Measurements from ENCODE around the gene DHRS7. TPM values are rescaled to one million over a fixed set of nuclear protein-coding genes. Genes with fewer than 3 reads are reported as not detected.

DHRS7 gene
- total and polyA plus RNA-seq, 10 of the 15 experiments (the other 5 are each of a cell fraction or from before 2014, with no cell fraction given) = 55.0 to 99.8 (median 62.2) TPM

DNA sequence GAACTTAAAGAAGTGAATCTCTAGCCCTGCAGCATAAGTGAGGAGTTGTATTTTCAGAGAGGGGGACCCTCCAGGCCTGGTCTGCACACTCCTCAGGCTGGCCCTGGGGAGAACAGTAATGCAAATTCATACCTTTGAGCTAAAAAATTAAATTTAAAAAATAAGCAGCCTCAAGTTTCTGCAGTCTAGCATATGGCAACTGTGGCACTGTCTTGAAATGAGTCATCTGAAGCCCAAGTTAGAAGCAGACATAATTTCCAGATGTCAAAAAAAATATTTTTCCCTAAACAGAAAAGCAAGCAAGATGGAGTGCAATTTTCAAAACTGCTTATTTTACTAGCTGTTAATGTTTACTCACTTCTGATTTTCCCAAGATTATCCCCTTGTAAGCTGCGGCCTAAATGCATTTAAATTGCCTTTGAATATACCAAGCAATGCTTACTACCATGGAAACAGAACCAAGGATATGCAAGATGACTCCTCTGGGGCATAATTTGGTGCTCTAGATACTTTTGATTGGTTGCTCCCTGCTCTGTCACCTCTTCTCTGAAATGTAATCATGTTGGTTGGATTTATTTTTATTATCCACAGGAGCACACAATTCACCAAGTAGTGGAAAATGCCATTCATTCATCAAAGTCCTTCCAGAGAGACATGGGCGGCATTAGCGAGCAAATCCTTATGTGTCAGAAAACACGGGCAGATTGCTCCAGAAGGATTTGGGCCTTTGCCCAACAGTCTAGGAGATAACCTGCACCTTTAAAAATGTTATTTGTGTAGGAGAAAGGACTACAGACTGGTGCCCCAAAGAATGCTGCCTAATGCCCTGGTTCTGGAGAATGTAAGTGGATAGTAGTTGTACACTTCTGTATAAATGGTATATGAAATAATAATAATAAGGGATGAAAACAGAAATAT, 25.0 kb upstream of the DHRS7 start (continued):
- TF ChIP-seq, protein P1, sequence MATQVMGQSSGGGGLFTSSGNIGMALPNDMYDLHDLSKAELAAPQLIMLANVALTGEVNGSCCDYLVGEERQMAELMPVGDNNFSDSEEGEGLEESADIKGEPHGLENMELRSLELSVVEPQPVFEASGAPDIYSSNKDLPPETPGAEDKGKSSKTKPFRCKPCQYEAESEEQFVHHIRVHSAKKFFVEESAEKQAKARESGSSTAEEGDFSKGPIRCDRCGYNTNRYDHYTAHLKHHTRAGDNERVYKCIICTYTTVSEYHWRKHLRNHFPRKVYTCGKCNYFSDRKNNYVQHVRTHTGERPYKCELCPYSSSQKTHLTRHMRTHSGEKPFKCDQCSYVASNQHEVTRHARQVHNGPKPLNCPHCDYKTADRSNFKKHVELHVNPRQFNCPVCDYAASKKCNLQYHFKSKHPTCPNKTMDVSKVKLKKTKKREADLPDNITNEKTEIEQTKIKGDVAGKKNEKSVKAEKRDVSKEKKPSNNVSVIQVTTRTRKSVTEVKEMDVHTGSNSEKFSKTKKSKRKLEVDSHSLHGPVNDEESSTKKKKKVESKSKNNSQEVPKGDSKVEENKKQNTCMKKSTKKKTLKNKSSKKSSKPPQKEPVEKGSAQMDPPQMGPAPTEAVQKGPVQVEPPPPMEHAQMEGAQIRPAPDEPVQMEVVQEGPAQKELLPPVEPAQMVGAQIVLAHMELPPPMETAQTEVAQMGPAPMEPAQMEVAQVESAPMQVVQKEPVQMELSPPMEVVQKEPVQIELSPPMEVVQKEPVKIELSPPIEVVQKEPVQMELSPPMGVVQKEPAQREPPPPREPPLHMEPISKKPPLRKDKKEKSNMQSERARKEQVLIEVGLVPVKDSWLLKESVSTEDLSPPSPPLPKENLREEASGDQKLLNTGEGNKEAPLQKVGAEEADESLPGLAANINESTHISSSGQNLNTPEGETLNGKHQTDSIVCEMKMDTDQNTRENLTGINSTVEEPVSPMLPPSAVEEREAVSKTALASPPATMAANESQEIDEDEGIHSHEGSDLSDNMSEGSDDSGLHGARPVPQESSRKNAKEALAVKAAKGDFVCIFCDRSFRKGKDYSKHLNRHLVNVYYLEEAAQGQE (IDR thresholded peaks at IDR 0.05; ENCODE audit: low read depth, low read length) = no peak
- TF ChIP-seq RUNX3 (IDR thresholded peaks at IDR 0.05; ENCODE audit: low read length) (peak; percentile 7; the same call in 1 of the 2 replicates), BRCA1 (IDR thresholded peaks at IDR 0.05; ENCODE audit: low read depth, low read length) (no peak), TCF3 (IDR thresholded peaks at IDR 0.05; ENCODE audit: borderline replicate concordance, insufficient read depth, low read depth, low read length) (no peak), RB1 (IDR thresholded peaks at IDR 0.05; ENCODE audit: borderline replicate concordance) (no peak), KDM1A (IDR thresholded peaks at IDR 0.05; ENCODE audit: borderline replicate concordance) (no peak), JUND (IDR thresholded peaks at IDR 0.05; ENCODE audit: low read depth, low read length) (0 out of 2 replicates have a peak, but pooled peaks have one; percentile 57), MEF2B (IDR thresholded peaks at IDR 0.05; ENCODE audit: partially characterized antibody, poor library complexity, severe bottlenecking) (peak; percentile 41), EED (IDR thresholded peaks at IDR 0.05; ENCODE audit: low read depth) (no peak), TBL1XR1 (IDR thresholded peaks at IDR 0.05; ENCODE audit: low read depth, low read length) (no peak), LARP7 (IDR thresholded peaks at IDR 0.05) (no peak)
- TF ChIP-seq, protein P2, sequence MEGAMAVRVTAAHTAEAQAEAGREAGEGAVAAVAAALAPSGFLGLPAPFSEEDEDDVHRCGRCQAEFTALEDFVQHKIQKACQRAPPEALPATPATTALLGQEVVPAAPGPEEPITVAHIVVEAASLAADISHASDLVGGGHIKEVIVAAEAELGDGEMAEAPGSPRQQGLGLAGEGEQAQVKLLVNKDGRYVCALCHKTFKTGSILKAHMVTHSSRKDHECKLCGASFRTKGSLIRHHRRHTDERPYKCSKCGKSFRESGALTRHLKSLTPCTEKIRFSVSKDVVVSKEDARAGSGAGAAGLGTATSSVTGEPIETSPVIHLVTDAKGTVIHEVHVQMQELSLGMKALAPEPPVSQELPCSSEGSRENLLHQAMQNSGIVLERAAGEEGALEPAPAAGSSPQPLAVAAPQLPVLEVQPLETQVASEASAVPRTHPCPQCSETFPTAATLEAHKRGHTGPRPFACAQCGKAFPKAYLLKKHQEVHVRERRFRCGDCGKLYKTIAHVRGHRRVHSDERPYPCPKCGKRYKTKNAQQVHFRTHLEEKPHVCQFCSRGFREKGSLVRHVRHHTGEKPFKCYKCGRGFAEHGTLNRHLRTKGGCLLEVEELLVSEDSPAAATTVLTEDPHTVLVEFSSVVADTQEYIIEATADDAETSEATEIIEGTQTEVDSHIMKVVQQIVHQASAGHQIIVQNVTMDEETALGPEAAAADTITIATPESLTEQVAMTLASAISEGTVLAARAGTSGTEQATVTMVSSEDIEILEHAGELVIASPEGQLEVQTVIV (IDR thresholded peaks at IDR 0.05; ENCODE audit: borderline replicate concordance, partially characterized antibody) = no peak
- TF ChIP-seq, protein P3, sequence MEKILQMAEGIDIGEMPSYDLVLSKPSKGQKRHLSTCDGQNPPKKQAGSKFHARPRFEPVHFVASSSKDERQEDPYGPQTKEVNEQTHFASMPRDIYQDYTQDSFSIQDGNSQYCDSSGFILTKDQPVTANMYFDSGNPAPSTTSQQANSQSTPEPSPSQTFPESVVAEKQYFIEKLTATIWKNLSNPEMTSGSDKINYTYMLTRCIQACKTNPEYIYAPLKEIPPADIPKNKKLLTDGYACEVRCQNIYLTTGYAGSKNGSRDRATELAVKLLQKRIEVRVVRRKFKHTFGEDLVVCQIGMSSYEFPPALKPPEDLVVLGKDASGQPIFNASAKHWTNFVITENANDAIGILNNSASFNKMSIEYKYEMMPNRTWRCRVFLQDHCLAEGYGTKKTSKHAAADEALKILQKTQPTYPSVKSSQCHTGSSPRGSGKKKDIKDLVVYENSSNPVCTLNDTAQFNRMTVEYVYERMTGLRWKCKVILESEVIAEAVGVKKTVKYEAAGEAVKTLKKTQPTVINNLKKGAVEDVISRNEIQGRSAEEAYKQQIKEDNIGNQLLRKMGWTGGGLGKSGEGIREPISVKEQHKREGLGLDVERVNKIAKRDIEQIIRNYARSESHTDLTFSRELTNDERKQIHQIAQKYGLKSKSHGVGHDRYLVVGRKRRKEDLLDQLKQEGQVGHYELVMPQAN (conservative IDR thresholded peaks at IDR 0.05) = no peak
- TF ChIP-seq, protein P4, sequence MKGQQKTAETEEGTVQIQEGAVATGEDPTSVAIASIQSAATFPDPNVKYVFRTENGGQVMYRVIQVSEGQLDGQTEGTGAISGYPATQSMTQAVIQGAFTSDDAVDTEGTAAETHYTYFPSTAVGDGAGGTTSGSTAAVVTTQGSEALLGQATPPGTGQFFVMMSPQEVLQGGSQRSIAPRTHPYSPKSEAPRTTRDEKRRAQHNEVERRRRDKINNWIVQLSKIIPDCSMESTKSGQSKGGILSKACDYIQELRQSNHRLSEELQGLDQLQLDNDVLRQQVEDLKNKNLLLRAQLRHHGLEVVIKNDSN (IDR thresholded peaks at IDR 0.05; ENCODE audit: borderline replicate concordance, extremely low read length, insufficient read depth, low read depth, low read length) = no peak

Measured in GM12878 (cell line).